NOMO-1 treated with dmso at 0.1 percent for 144 hours (cell line): Measurements from ENCODE around the gene TWIST2.
A peak's percentile ranks its signal among the peaks of the same experiment; 100 is the strongest.

ENCODE experiments used
- DNase-seq: peaks from one replicate; lab custom pipeline; 2025; ENCODE audit not compliant: unreplicated experiment; lab: John Stamatoyannopoulos, UW

Gene TWIST2

GRCh38 chr2:238847841-238848690, at the start of gene TWIST2:
Gene TWIST2, plus strand, starts transcription at chr2:238848085. Its CDS starts 131 bp downstream, at chr2:238848216.
- DNase-seq = peak; percentile 93

- no peak for DNase-seq
Measured at GRCh38 chr2:238801791-238802190, 46.1 kb upstream of the TWIST2 start.

- DNase-seq = no peak
Measured at GRCh38 chr2:238802957-238803356, 44.9 kb upstream of the TWIST2 start.

GRCh38 chr2:238803996-238804870, 43.7 kb upstream of the TWIST2 start:
- DNase-seq = no peak

- no peak for DNase-seq
Measured at GRCh38 chr2:238808761-238809160, 39.1 kb upstream of the TWIST2 start.

- DNase-seq = no peak
Measured at GRCh38 chr2:238810321-238810720, 37.6 kb upstream of the TWIST2 start.

- no peak for DNase-seq
Measured at GRCh38 chr2:238811293-238811692, 36.6 kb upstream of the TWIST2 start.

- DNase-seq = no peak
Measured at GRCh38 chr2:238811759-238812158, 36.1 kb upstream of the TWIST2 start.

GRCh38 chr2:238813109-238813508, 34.8 kb upstream of the TWIST2 start:
- DNase-seq = no peak

GRCh38 chr2:238814815-238815214, 33.1 kb upstream of the TWIST2 start:
- no peak for DNase-seq

GRCh38 chr2:238816291-238816690, 31.6 kb upstream of the TWIST2 start:
- DNase-seq = no peak

GRCh38 chr2:238817382-238817781, 30.5 kb upstream of the TWIST2 start:
- DNase-seq = no peak

- no peak for DNase-seq
Measured at GRCh38 chr2:238817891-238818290, 30.0 kb upstream of the TWIST2 start.

GRCh38 chr2:238818561-238818960, 29.3 kb upstream of the TWIST2 start:
- no peak for DNase-seq

GRCh38 chr2:238820197-238820596, 27.7 kb upstream of the TWIST2 start:
- no peak for DNase-seq

- DNase-seq = no peak
Measured at GRCh38 chr2:238820916-238821315, 27.0 kb upstream of the TWIST2 start.

- DNase-seq = no peak
Measured at GRCh38 chr2:238821391-238821790, 26.5 kb upstream of the TWIST2 start.

GRCh38 chr2:238821944-238822670, 25.8 kb upstream of the TWIST2 start:
- DNase-seq = no peak

GRCh38 chr2:238822955-238823354, 24.9 kb upstream of the TWIST2 start:
- DNase-seq = no peak

- DNase-seq = no peak
Measured at GRCh38 chr2:238831177-238831576, 16.7 kb upstream of the TWIST2 start.

- no peak for DNase-seq
Measured at GRCh38 chr2:238834982-238835381, 12.9 kb upstream of the TWIST2 start.
